Erythroblast (primary cell): ENCODE results near the gene THSD4.

Experiments used
- GATA1 ChIP-seq: IDR thresholded peaks from 2 replicates; pipeline ENCODE4 v1.6.1; 2011; ENCODE audit warnings: low read depth, mild to moderate bottlenecking, control low read depth, low read length, moderate library complexity
- POLR2A ChIP-seq: IDR thresholded peaks from 2 replicates; pipeline ENCODE4 v1.6.1; 2011; ENCODE audit warnings: mild to moderate bottlenecking, low read length

DNA sequence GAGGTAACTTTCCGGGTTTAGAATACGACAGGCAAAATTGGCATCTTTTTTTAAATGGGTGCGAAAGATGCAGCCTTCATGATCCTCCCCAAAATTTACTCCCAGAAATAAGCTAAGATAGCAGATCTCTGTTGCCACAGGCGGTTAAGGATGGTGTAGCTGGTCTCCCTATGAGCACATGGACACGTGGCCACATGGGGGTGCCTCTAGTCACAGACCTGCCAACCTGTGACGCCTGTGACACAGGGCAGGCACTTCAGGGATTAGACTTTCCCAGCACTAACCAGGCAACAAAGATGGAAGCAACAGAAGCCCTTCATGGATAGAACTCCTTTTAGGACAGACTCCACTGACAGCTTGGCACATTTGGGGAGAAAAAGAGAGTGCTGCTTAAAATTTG lies 320.3 kb downstream of the THSD4 start:
- no peak for TF ChIP-seq POLR2A
- no peak for TF ChIP-seq GATA1
